ENCODE measurements around the gene PPM1H.

- TF ChIP-seq MYBL2 (CRISPR knock-in tag; IDR thresholded peaks at IDR 0.05) (no peak), ATF1 (CRISPR knock-in tag; IDR thresholded peaks at IDR 0.05) (no peak), CTCF (IDR thresholded peaks at IDR 0.05) (no peak), RORB (CRISPR knock-in tag; IDR thresholded peaks at IDR 0.05) (no peak), CBFB (CRISPR knock-in tag; IDR thresholded peaks at IDR 0.05; ENCODE audit: low read depth) (no peak), USF2 (CRISPR knock-in tag; IDR thresholded peaks at IDR 0.05) (no peak)
Observed at GRCh38 chr12:62914443-62915203, 20.3 kb downstream of the PPM1H start.

Measured in WTC11 (cell line).